GM18907 (cell line): ENCODE data around the gene PROK1.

Source experiments
- ATAC-seq: cut with Tn5 transposase; IDR thresholded peaks from one replicate; pipeline ENCODE4 v1.9.1; 2021; ENCODE audit warnings: mild to moderate bottlenecking, moderate library complexity; ENCODE audit not compliant: unreplicated experiment

Gene PROK1

DNA sequence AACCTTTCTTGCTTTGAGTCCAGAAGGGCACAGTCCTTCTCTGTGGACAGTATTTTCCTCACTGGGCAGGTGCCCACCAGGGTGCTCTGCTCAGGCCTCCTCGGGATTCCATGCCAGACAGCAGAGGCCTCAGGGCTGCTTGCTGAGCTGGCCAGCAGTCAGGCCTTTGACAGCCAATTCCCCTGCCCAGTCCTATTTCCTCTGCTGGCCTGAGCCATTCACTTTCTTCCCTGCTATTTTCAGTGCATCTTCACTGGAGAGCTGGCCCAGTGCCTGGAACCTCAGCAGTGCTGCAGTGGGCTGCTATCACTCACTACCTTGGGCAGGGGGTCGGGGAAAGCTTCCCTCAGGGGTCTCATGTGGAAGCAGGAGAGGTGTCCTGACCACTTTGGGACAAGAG is 34.8 kb downstream of the PROK1 start:
- no peak for ATAC-seq

DNA sequence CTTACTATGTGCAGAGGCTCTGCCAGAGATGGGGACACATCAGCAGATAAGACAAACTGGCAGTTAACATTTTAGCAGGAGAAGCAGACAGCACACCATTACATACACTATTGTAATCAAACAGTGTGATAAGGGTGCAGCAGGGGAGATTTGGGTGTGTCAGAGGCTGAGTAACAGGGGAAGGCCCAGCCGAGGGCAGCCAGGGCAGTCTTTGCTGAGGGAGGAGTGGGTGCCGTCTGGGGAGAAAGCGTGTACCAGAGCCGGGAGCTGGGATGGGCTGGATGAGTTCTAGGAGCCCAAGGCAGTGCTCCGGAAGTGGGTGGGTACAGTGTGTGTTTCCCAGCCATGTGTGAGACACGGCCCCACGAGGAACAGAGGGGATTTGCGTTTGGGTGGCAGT is 36.8 kb downstream of the PROK1 start:
- ATAC-seq = no peak

DNA sequence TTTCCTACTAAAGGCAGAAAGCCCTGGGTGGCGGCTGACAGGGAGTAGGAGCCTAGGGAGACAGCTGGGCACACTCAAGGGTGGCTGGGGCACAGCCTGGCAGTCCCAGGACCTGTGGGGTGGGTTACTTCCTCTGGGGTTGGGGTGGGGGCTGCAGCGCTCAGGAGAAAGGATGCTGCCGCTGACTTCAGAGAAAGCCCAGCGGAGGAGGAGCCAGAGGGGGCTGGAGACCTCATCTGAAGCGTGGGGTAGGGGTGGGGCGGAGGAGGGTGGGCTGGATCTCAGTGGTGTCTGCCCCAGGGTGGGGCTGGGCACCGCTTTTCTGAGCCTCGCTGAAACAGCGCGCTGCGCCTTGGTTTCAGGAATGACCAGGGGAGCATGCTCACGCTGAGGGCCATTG is 37.2 kb downstream of the PROK1 start:
- ATAC-seq = no peak

DNA sequence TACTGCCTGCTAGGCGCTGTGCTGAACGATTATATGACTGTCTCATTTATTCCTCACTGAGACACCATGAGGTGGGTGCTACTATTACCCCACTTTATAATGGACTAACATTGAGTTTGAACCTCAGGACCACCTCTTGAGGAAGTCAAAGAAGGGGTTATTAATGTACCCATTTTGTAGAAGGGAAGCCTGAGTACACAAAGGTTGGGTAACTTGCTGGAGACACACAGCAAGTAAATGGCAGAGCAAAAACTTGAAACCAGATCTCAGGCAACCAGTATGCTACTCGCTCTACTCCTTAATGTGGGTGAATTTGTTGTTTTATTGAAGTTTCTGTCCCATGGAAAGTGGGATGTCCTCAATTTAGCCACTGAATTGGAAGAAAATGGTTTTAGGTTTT is 37.9 kb downstream of the PROK1 start:
- ATAC-seq = no peak

DNA sequence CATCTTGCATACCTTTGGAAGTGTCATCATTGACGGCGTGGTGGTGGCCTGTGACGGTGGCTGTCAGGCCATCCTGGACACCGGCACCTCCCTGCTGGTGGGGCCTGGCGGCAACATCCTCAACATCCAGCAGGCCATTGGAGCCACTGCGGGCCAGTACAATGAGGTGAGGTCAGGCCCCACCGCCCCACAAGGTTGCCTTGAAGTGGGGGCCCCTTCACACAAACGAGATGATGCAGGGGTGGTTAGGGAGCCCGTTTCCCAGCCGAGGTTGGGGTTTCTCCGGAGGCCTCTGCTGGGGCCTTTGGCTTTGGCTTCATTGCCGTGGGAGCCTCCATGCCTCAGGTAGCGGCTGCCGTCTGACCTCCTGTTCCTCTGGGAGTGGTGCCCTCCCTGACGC is 38.5 kb downstream of the PROK1 start:
- no peak for ATAC-seq

DNA sequence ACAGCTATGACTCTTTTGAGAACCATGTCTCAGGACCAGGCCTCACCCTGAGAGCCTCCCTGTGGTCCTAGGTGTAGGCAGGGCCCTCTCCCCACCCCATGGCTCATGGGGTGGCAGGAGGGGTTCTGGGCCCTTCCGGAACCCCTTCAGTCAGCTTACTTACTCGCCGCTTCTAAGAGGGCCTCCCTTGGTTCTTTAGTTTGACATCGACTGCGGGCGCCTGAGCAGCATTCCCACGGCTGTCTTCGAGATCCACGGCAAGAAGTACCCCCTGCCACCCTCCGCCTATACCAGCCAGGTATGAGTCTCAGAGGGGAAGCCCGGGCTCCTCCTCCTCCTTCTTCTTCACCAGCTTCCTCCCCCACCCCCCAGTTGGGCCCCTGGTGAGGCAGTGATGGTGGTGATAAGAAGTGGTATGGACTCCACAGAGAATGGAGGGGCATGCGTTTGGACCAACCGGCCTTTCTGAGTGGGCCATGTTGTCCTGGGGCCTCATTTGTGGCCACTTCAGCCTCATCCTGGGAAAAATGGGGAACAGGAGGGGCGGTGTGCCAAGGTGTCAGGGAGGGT is 39.1 kb downstream of the PROK1 start:
- no peak for ATAC-seq

DNA sequence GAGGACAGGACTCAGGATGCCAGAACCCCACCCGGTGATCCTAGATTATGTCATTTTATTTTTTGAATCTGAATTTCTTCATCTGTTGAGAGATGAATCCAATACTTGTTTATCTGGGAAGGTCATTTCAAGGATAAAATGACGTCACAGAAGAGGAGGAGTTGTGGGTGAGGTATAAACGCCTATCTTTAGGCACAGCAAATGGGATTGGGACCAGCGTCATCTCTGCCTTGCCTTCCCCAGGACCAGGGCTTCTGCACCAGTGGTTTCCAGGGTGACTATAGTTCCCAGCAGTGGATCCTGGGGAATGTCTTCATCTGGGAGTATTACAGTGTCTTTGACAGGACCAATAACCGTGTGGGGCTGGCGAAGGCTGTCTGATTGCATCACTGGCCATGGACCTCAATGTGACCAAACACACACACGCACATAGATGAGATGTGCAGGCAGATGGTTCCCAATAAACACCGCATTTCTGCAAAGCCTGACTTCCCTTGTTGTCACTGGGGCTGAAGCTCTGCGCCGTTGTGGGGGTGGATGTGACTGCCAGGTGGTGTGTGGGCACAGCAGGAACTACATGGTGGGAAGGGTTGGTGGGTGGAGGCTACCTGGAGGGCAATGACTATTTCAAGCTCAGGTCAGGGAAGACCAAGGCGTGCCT is 40.0 kb downstream of the PROK1 start:
- no peak for ATAC-seq

DNA sequence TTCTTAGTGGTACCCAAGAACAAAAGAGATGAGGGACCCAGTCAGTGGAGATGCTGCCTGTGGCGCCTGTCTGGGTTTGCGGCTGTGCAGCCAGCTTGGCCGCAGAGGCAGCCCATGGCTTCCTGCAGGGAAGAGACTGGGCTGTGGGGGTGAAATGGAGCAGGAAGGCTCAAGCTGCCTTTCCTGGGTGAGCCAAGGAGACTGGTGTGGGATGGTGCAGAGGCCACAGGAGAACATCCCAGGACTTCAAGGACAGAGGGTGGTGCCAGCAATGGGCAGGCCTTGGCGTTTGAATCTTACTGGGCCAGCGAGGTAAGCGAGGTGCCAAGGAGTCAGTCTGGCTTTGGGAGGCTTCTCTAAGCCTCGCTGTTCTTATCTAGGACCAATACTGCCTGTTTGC is 41.6 kb downstream of the PROK1 start:
- no peak for ATAC-seq

DNA sequence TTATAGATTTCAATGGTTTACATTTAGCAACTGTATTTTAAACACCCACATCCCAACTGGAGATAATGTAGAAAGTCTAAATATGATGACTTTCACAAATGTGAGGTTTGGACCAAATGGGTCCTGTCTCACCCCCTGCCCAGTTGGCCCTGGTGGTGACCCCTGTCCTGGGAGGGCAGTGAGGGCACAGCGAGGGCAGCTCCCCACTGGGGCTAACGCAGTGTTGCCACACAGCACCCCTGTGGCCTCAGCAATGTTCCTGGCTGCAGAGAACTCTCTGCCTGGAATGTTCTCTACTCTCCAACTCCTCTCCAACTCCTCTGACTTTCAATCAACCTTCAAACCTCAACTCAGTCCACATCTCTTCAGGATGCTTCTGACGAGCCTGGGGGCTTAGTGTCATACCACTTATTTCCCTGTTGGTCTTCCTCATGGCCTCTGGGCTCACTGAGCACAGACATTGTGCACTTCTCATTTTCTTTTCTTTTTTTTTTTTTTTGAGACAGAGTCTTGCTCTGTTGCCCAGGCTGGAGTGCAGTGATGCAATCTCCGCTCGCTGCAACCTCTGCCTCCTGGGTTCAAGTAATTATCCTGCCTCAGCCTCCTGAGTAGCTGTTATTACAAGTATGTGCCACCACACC is 42.2 kb downstream of the PROK1 start:
- no peak for ATAC-seq

DNA sequence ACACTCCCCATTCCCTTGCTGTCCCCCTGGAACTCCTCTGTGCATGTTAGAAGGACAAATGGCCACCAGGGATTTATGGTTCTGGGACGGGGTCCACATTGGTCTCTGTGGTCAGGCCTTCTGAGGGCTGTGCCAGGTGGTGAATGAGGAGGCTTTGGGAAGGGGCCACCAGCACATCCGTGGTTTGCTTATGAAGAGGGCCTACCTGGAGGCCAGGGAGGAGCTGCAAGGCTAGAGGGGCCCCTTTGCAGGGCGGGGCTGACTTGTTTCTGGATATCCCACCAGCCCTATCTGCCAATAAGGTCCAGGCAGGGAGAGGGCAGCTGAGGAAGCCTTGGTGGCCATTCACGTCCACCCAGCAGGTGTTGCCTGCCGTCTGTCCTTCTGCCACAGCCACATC is 43.1 kb downstream of the PROK1 start:
- ATAC-seq = no peak

DNA sequence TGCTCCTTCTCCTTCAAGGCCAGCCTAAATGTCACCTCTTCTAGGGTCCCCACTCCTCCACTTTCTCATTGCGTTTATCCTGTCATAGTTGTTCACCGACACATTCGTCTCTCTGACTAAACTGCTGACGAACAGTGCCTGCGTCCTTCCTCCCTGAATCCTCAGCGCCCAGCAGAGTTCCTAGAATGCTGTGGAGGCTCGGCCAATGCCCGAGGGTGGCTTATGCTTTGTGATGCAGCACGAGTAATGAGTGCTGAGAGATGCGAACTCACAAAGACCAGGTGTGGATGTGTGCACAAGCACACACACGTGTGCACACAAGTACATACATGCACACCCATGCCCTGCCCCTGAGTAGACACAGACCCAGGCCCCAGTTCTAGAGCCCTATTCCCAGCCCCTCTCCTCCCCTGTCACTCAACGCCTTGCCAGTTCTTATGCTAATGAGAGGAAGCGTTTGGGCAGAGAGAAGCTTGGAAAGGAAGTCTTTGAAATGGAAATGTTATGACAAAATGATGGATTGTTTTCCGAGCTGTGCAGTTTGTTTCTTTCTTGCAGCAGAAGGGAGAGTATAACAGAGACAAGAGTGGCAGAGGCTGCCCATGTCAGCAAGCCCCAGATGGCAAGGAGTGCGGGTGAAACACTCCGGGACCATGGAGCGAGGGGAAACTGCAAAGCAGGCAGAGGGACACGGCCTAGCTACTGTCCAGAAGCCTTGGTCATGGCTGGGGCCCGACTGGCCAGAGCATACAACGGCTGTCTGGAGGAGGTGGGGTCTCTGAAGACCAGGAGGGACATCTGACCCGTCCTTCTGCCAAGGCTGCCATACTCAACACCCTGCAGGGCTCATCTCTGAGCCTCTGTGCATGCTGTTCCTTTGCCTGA is 43.8 kb downstream of the PROK1 start:
- no peak for ATAC-seq

DNA sequence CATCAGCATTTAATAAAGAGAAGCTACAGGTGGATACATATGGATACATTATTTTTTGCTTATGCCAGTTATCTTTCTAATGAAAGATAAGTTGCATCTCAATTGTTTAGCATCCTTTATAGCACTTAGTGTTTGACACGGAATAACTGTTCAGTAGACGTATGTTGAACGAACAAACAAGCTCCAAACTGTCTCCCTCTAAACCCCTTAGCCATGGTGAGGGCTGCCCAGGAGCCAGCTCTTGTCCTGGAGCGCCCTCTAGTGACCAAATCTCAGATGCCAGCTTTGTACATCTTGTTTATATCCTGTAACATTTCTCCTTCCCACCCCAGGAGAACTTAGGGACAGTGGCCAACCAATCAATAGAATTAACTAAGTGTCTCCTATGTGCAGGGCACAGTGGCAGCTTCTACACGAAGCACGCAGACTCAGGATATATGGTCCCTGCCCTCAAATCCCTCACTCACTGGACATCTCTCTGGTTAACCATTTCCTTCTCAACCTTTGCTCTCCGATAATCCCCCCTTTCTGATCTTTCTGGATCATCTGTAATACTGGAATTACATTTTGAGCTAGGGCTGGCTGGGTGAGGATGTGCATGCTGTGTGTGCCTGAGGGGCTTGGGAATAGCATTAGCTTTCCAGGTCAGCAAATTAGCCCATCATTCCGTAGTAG is 45.1 kb downstream of the PROK1 start:
- peak; percentile 60 for ATAC-seq

DNA sequence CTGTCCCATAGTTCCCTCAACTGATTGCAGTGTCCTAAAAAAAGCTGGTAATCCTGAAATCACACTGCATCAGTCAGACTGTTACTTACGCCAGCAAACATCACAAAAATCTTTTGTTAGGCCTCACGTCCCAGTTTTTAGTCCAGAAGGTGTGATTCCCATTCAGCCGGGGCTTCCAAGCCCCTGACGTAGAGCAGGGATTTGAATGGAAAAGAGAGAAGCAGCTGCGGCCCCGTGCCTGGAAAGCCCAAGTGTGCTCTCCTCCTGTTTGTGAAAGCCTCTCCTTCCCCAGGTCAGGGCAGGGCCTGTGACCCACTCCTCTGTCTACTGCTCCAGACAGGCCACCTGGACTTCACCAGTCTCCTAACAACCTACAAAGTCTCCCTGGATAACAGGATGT is 47.3 kb downstream of the PROK1 start:
- ATAC-seq = no peak

DNA sequence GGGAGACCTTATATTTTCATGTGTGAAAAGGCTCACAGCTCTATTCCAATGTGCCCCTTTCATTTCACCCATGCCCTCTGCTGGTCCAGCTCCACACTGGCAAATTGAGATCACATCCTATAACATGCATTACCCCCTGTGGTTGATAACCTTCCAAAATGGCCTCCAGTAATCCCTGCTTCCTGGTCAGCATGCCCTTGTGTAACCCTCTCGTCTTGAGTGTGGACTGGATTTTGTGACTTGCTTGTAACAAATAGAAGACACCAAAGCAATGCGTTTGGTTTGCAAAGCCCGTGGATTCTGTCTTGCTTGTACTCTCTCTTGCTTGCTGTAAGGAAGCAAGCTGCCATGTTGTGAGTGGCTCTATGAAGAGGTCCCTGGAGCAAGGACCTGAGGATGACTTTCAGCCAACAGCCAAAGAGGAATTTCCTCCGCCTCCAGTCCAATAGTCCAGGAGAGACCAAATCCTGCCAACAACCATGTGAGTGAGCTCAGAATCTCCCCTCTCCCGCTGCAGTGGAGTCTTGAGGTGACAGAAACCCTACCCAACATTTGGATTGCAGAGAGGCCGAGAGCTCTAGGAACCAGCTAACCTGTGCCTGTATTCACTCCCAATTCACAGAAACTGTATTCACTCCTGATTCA is 50.7 kb downstream of the PROK1 start:
- no peak for ATAC-seq

DNA sequence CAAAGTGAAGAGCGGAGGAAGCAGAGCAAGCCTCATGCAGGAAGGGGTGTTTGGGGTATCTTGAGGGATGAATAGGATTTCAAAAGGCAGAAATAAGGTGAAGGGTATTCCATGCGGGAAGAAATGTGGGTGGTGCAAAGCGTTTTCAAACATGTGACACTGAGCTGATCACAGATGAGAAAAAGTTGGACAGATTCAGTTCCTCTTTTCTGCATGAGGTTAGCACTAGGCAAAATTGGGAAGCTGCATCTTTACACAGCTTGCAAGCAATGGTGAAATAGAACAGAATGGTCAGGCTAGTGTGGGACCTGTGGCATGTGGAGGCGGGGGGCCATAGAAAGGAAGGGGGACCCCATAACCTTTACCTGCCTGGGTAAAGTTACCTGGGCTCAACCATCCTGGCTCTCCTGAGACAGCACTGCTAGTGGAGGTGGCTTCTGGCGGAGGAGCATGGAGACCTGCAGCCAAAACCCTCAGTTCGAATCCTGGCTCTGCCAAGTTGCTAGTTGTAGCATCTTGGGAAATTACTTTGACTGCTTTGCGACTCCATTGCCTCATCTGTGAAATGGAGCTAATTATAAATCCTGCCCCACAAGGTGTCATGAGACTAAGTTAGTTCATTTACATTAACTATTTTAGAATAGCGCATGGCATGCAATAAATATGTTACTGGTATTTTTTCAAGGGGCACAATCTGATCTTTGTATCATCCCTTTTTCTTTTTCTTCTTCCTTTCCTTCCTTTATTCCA is 51.6 kb downstream of the PROK1 start:
- no peak for ATAC-seq

DNA sequence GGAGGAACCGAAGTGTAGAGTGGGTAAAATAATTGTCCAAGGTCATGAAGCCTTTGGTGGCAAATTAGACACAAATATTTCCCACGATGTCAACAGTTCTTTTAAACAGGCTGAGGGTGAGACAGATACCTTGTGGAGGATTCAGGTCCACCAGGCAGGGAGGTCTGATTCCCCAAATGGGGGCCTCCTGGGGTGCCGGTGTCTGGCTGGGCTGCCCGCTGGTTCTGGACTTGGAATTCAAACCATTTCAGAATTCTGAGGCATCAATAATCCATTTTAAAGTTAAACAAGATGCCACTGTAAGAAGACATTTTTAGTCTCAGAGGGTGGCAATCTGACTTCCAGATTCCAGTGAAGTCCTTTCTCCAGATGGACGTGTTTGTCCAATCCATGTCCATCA is 52.5 kb downstream of the PROK1 start:
- ATAC-seq = no peak

DNA sequence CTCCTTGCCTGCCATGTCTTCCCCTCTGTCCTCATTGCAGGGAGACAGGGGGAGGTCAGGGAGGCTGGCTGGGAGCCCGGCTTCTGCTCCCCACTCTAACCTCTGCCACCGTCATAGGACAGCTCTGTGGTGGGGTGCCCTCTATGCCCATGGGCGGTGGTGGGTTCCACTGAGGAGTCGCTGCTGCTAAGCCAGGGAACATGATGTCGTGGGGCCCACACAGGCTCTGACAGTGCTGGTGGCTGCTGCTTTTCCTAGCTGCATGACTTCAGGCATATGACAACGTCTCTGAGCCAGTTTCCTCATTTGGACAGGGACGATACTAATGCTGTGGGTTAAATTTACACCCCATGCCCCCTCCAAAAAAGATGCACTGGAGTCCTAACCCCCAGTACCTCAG is 53.3 kb downstream of the PROK1 start:
- ATAC-seq = no peak

DNA sequence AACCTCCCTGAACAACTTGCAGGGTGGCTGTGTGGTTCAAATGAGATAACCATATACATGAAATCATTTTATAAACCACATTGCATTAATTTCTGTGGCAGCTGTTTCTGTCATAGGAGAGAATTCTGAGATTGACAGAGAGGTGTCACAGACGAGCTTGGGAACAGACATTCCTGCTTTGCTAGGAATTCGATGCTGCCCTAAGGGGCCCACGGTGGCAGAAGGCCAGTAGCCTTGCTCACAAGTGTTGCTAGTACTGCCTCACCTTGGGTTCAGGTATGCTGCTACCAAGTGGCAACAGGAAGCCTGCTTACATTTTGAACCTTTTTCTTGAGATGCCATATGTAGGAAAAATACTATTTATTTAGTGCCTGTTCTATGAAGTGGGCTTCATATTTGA is 54.6 kb downstream of the PROK1 start:
- no peak for ATAC-seq

DNA sequence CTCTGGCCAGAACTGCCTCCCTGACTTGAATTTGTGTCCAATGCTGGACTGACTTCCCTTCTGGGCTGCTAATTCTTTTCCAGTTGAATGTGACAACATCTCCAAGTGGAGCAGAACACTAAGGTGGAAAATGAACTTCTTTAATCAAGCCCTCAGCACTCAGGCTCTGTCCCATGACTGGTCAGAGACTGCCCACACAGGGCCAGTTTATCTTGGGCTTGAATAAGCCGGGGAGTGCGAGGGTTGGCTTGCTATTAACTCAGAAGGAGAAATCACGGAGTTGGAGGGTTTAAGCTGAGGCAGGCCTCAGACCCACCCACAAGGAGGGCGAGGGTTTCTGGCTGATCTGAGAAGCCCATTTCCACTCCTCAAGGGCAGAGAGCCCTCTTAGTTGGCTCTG is 55.6 kb downstream of the PROK1 start:
- no peak for ATAC-seq
